Left ventricle myocardium inferior (tissue), 1 donor: ENCODE results near the gene TCF7L2. TPM values are rescaled to one million over a fixed set of nuclear protein-coding genes. Genes with fewer than 3 reads are reported as not detected.

ENCODE experiments used
- DNase-seq: peaks from one replicate; pipeline ENCODE4 v3.0.0-alpha.2; 2020
- H3K27ac ChIP-seq: fragments of 200-600 bp; replicated peaks from 2 replicates; pipeline ENCODE4 v1.8.0; 2021
- H3K27me3 ChIP-seq: fragments of 200-600 bp; 2 replicates; pipeline ENCODE4 v1.8.0; 2021; ENCODE audit warnings: low read depth
- H3K36me3 ChIP-seq: fragments of 200-600 bp; 2 replicates; pipeline ENCODE4 v1.8.0; 2021
- H3K4me1 ChIP-seq: fragments of 200-600 bp; 2 replicates; pipeline ENCODE4 v1.8.0; 2021
- H3K4me3 ChIP-seq: fragments of 200-600 bp; 2 replicates; pipeline ENCODE4 v1.8.0; 2021; ENCODE audit warnings: mild to moderate bottlenecking, moderate library complexity
- H3K9me3 ChIP-seq: fragments of 200-600 bp; replicated peaks from 2 replicates; pipeline ENCODE4 v1.8.0; 2021
- intact Hi-C: fragments of 100-400 bp; cut with micrococcal nuclease; formaldehyde crosslinking; loops from one replicate; pipeline ENCODE4 v1.11.0; 2022
- total RNA-seq: library from RNA; stranded (reverse); fragmentation: NEBNext Ultra II Directional; extraction: Animal tissue kit (Norgen Biotek cat#: 25700); gene quantifications from one replicate; pipeline ENCODE4 v1.2.1, GENCODE V29; 2021
- TF ChIP-seq, protein P1 (sequence below): fragments of 200-600 bp; IDR thresholded peaks from 2 replicates; pipeline ENCODE4 v1.8.0; 2021; ENCODE audit warnings: antibody characterized with exemption, mild to moderate bottlenecking, borderline replicate concordance
- donor health status: DM: no; HTN: yes; CAD: no; lungs with severe emphysema.

Gene TCF7L2
- total RNA-seq, 1 donor from 2014 or later = 8.9 TPM

- Histone ChIP-seq H3K27ac (peak overlapping the region; percentile 28), H3K4me3 (no peak overlapping the region), H3K27me3 (no peaks in the 10 kb centered on the region), H3K9me3 (no peaks in the 10 kb centered on the region), H3K4me1 (peaks cover 84% of the 10 kb centered on the region), H3K36me3 (no peaks in the 10 kb centered on the region)
- TF ChIP-seq, protein P1, sequence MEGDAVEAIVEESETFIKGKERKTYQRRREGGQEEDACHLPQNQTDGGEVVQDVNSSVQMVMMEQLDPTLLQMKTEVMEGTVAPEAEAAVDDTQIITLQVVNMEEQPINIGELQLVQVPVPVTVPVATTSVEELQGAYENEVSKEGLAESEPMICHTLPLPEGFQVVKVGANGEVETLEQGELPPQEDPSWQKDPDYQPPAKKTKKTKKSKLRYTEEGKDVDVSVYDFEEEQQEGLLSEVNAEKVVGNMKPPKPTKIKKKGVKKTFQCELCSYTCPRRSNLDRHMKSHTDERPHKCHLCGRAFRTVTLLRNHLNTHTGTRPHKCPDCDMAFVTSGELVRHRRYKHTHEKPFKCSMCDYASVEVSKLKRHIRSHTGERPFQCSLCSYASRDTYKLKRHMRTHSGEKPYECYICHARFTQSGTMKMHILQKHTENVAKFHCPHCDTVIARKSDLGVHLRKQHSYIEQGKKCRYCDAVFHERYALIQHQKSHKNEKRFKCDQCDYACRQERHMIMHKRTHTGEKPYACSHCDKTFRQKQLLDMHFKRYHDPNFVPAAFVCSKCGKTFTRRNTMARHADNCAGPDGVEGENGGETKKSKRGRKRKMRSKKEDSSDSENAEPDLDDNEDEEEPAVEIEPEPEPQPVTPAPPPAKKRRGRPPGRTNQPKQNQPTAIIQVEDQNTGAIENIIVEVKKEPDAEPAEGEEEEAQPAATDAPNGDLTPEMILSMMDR = no peak
- intact Hi-C loops = no loop called here
- DNase-seq = no peak
These were observed 54.1 kb downstream of the TCF7L2 start for GRCh38 chr10:113004069-113004618.

DNA sequence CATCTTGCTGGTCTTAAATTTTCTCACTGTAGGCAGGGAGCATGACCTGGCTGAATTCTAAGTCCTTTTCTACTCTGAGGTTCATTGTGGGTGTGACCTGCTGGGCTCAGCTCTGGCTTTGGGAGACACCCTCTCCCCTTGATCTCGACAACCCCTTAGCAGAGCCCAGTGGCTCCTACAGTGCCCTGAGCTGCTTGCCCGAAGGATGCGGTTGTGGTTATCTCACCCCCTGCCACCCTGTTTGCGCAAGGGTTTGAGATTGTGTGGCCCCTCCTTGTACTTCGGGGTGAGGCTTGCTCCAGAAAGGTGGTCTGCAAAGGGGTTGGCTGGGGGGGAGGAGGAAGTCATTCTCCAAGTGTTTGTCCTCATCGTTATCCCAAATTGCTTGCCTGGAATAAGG, 55.3 kb downstream of the TCF7L2 start:
- H3K36me3 ChIP-seq = no peaks in the 10 kb centered on the region

GRCh38 chr10:113006656-113007342, 56.8 kb downstream of the TCF7L2 start:
- Histone ChIP-seq H3K27me3 (no peaks in the 10 kb centered on the region), H3K9me3 (no peaks in the 10 kb centered on the region), H3K36me3 (no peaks in the 10 kb centered on the region), H3K4me1 (peaks cover 62% of the 10 kb centered on the region), H3K27ac (peak overlapping the region; percentile 54), H3K4me3 (no peak overlapping the region)
- DNase-seq = no peak
- TF ChIP-seq, protein P1 = no peak
- intact Hi-C loops = no loop called here

More for the DNA sequence above, 55.3 kb downstream of the TCF7L2 start:
- peaks cover 75% of the 10 kb centered on the region for H3K4me1 ChIP-seq
- no peaks in the 10 kb centered on the region for H3K27me3 ChIP-seq
- no peak for DNase-seq
- TF ChIP-seq, protein P1 = no peak
- no peak overlapping the region for H3K4me3 ChIP-seq
- no peaks in the 10 kb centered on the region for H3K9me3 ChIP-seq
- intact Hi-C loops = no loop called here
- peak overlapping the region; percentile 54 for H3K27ac ChIP-seq

DNA sequence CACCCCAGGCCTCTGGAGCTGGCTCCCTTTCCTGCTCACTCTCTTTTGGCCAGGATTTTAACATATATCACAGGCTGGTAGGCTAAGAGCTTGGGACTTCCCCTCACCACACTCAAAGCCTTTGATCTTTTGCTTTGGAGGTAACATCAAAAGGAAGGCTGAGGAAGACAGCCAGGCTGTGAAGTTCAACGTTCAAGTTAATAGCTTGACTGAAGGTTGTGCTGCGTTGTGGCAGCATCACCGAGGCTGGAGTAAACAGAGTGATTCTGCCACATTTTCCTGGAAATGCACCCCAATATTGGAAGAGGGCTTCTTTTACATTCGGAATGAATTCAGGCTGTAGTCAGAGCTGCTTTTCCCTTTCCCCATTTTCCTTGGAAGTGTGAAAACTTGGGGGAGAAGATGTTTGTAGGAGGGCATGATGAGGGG, 57.3 kb downstream of the TCF7L2 start:
- Histone ChIP-seq H3K4me1 (peaks cover 58% of the 10 kb centered on the region), H3K27me3 (no peaks in the 10 kb centered on the region), H3K9me3 (no peaks in the 10 kb centered on the region), H3K36me3 (no peaks in the 10 kb centered on the region), H3K4me3 (no peak overlapping the region), H3K27ac (no peak overlapping the region)
- DNase-seq = no peak
- intact Hi-C loops = no loop called here
- TF ChIP-seq, protein P1 = no peak

GRCh38 chr10:113007821-113008220, 57.8 kb downstream of the TCF7L2 start:
- intact Hi-C loops = no loop called here
- no peak for DNase-seq
- Histone ChIP-seq H3K4me3 (no peak overlapping the region), H3K4me1 (peaks cover 58% of the 10 kb centered on the region), H3K36me3 (no peaks in the 10 kb centered on the region), H3K27me3 (no peaks in the 10 kb centered on the region), H3K27ac (no peak overlapping the region), H3K9me3 (no peaks in the 10 kb centered on the region)
- TF ChIP-seq, protein P1 = no peak
